ENCODE results near the gene ST7L. TPM values are rescaled to one million over a fixed set of nuclear protein-coding genes. Genes with fewer than 3 reads are reported as not detected.

Gene ST7L
- total RNA-seq, 1 experiment from 2014 or later = 22.1 TPM

DNA sequence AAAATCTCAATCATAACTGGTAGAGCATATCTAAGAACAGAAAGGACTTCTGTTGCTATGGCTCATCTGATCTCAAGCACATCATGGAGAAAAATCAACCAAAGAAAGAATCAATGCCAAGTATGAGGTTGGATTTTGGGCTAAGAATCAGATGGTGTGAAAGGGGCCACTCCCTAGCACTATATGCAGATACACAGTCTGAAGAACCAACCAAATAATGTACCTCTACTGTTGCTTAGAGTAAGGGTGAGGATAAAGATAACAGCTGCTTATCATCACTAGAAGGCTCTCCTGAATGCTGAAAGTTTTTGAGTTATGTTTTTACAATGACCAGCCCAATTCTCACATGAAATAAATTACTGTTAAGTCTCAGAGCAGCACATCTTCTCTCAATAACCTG is 35.6 kb downstream of the ST7L start:
- H3K4me2 ChIP-seq = no peak overlapping the region
- no peaks in the 10 kb centered on the region; the same call in 1 of the 2 replicates for H3K9me2 ChIP-seq (ENCODE audit: insufficient read depth)
- no peaks in the 10 kb centered on the region for H4K20me1 ChIP-seq (ENCODE audit: insufficient read depth)
- intact Hi-C loops (cut with micrococcal nuclease; ENCODE audit: unreplicated experiment) = no loop called here
- H3K36me3 ChIP-seq (ENCODE audit: low read depth) = peaks cover 2% of the 10 kb centered on the region; the same call in 1 of the 2 replicates
- CTCF ChIA-PET = no interaction called here
- DNase-seq = no peak
- POLR2A ChIA-PET (ENCODE audit: unreplicated experiment) = no interaction called here
- TF ChIP-seq, protein P1, sequence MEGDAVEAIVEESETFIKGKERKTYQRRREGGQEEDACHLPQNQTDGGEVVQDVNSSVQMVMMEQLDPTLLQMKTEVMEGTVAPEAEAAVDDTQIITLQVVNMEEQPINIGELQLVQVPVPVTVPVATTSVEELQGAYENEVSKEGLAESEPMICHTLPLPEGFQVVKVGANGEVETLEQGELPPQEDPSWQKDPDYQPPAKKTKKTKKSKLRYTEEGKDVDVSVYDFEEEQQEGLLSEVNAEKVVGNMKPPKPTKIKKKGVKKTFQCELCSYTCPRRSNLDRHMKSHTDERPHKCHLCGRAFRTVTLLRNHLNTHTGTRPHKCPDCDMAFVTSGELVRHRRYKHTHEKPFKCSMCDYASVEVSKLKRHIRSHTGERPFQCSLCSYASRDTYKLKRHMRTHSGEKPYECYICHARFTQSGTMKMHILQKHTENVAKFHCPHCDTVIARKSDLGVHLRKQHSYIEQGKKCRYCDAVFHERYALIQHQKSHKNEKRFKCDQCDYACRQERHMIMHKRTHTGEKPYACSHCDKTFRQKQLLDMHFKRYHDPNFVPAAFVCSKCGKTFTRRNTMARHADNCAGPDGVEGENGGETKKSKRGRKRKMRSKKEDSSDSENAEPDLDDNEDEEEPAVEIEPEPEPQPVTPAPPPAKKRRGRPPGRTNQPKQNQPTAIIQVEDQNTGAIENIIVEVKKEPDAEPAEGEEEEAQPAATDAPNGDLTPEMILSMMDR (conservative IDR thresholded peaks at IDR 0.05) = no peak
- TF ChIP-seq EZH2 (IDR thresholded peaks at IDR 0.05; ENCODE audit: low read depth) = no peak
- no TSS peak for BruUV-seq (replicated peaks)
- no peaks in the 10 kb centered on the region for H3K9me3 ChIP-seq (ENCODE audit: insufficient read depth, low read depth)
- H3K27me3 ChIP-seq (ENCODE audit: insufficient read depth, low read depth) = no peaks in the 10 kb centered on the region
- no peaks in the 10 kb centered on the region for H3K79me2 ChIP-seq (ENCODE audit: low read depth)
- no peak overlapping the region for H2AFZ ChIP-seq
- H3K27ac ChIP-seq = no peak overlapping the region
- H3F3A ChIP-seq (ENCODE audit: insufficient read depth, low read depth) = peaks cover 11% of the 10 kb centered on the region; the same call in 1 of the 2 replicates
- no peak overlapping the region for H3K4me3 ChIP-seq
- no peaks in the 10 kb centered on the region for H3K4me1 ChIP-seq (replicated peaks; ENCODE audit: insufficient read depth)

DNA sequence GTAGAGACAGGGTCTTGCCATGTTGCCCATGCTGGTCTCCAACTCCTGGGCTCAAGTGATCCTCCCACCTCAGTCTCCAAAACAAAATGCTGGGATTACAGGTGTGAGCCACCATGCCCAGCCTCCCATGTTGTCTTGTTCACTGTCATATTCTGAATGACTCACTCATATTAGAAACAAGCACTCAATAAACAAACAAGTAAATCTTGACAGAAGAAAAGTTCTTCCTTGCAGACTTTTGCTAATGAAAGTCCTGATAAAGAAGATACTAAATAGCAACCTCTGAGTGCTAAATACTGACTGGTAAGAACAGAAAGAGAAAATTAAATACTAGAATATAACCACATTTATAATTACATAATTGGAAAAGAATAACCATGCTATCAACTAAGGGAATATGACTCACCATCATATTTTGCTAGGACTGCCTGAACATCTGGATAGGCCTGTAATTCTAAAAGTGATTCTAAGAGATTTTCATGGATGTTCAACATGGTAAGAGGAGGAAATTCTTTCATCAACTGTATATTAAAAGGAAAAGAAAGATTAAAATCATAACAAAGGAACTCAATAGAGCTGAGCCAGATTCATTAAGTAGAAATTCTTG is 37.3 kb downstream of the ST7L start:
- Histone ChIP-seq H3K9me2 (ENCODE audit: insufficient read depth) (no peaks in the 10 kb centered on the region; the same call in 1 of the 2 replicates), H3K36me3 (ENCODE audit: low read depth) (peaks cover 9% of the 10 kb centered on the region; the same call in 1 of the 2 replicates), H3K79me2 (ENCODE audit: low read depth) (no peaks in the 10 kb centered on the region), H3F3A (ENCODE audit: insufficient read depth, low read depth) (peaks cover 11% of the 10 kb centered on the region), H3K4me3 (no peak overlapping the region), H3K9me3 (ENCODE audit: insufficient read depth, low read depth) (no peaks in the 10 kb centered on the region), H3K27me3 (ENCODE audit: insufficient read depth, low read depth) (no peaks in the 10 kb centered on the region), H3K27ac (no peak overlapping the region), H4K20me1 (ENCODE audit: insufficient read depth) (no peaks in the 10 kb centered on the region), H3K4me1 (replicated peaks; ENCODE audit: insufficient read depth) (no peaks in the 10 kb centered on the region), H3K4me2 (no peak overlapping the region), H2AFZ (no peak overlapping the region)
- DNase-seq = no peak
- BruUV-seq (replicated peaks) = no TSS peak
- POLR2A ChIA-PET (ENCODE audit: unreplicated experiment) = no interaction called here
- CTCF ChIA-PET = no interaction called here
- no peak for TF ChIP-seq EZH2 (IDR thresholded peaks at IDR 0.05; ENCODE audit: low read depth)
- intact Hi-C loops (cut with micrococcal nuclease; ENCODE audit: unreplicated experiment) = no loop called here

DNA sequence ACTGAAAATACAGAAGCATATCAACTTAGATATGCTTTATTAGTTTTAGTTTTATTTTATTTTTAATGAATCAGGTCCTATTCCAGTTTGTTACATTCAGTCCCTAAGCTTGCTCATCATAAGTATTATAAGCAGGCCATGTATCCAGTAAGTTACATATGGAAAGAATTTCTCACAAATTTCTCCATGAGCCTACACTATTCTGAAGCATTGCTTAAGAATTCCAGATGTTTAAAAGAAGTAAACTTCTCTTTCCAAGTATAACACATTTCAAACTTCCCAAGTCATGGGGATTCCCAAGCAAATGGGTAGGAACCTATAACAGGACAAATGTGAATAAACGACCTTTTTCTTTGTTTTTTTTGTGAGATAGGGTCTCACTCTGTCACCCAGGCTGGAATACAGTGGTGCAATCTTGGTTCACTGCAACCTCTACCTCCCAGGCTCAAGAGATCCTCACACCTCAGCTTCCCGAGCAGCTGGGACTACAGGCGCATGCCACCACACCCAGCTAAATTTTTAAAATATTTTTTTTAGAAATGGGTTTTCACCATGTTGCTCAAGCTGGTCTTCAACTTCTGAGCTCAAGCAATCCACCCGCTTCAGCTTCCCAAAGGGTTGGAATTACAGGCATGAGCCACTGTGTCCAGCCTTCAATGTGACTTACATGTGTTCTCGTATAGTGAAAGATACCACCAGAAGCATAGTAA is 39.0 kb downstream of the ST7L start:
- H3K4me3 ChIP-seq = no peak overlapping the region
- no peaks in the 10 kb centered on the region for H3K79me2 ChIP-seq (ENCODE audit: low read depth)
- H3K9me3 ChIP-seq (ENCODE audit: insufficient read depth, low read depth) = no peaks in the 10 kb centered on the region
- POLR2A ChIA-PET (ENCODE audit: unreplicated experiment) = no interaction called here
- H3K36me3 ChIP-seq (ENCODE audit: low read depth) = peaks cover 14% of the 10 kb centered on the region; the same call in 1 of the 2 replicates
- H3K4me2 ChIP-seq = no peak overlapping the region
- intact Hi-C loops (cut with micrococcal nuclease; ENCODE audit: unreplicated experiment) = no loop called here
- no peak overlapping the region for H3K27ac ChIP-seq
- no peak overlapping the region for H2AFZ ChIP-seq
- CTCF ChIA-PET = no interaction called here
- peaks cover 14% of the 10 kb centered on the region for H3K4me1 ChIP-seq (replicated peaks; ENCODE audit: insufficient read depth)
- BruUV-seq (replicated peaks) = no TSS peak
- TF ChIP-seq, protein P1 (conservative IDR thresholded peaks at IDR 0.05) = no peak
- no peak for TF ChIP-seq EZH2 (IDR thresholded peaks at IDR 0.05; ENCODE audit: low read depth)
- no peak for DNase-seq
- no peaks in the 10 kb centered on the region; the same call in 1 of the 2 replicates for H3K9me2 ChIP-seq (ENCODE audit: insufficient read depth)
- H3F3A ChIP-seq (ENCODE audit: insufficient read depth, low read depth) = peaks cover 11% of the 10 kb centered on the region
- H3K27me3 ChIP-seq (ENCODE audit: insufficient read depth, low read depth) = no peaks in the 10 kb centered on the region
- no peaks in the 10 kb centered on the region for H4K20me1 ChIP-seq (ENCODE audit: insufficient read depth)
